A549 (cell line): Measurements from ENCODE around the gene SEMA4D. TPM values are rescaled to one million over a fixed set of nuclear protein-coding genes. Genes with fewer than 3 reads are reported as not detected.

Experiments used
- ATAC-seq, 2 experiments: fragments of 200-7000 bp in 1 of 2; fragments of >200 bp in 1 of 2; cut with Nextera tagmentation in 1 of 2; cut with Tn5 transposase in 1 of 2; 3 replicates each; pipeline versions ENCODE4 v1.8.0 to v1.9.1; 2018 to 2020; ENCODE audit warnings: mild to moderate bottlenecking in 1 of 2, moderate library complexity in 1 of 2
- CTCF ChIA-PET: fragments of 300-600 bp; sonication (Branson Sonifier 250); formaldehyde crosslinking; extraction: SDS; loops from one replicate; lab custom pipeline; 2021; ENCODE audit warnings: antibody characterized with exemption, inconsistent platforms; lab: Yijun Ruan, JAX
- POLR2A ChIA-PET: fragments of 350-600 bp; formaldehyde crosslinking; extraction: SDS; loops from one replicate; lab custom pipeline; 2021; ENCODE audit warnings: antibody characterized with exemption, inconsistent platforms; lab: Yijun Ruan, JAX
- DNase-seq, 2 experiments: peaks; one replicate each; pipeline versions ENCODE4 v3.0.0 to v3.0.0-alpha.2; 2011 to 2016; ENCODE audit warnings: low read depth in 1 of 2, low spot score in 1 of 2
- FAIRE-seq: peaks from 2 replicates; lab custom pipeline; 2011; peaks lifted over from hg19 to GRCh38; lab: Jason Lieb, UNC
- H3K27ac ChIP-seq, 2 experiments: fragments of >200 bp; sonication (Bioruptor Twin); formaldehyde crosslinking; 3 replicates each; pipeline ENCODE4 v1.5.1; 2016 to 2017
- H3K4me1 ChIP-seq: fragments of >200 bp; sonication (Bioruptor Twin); formaldehyde crosslinking; 3 replicates; pipeline ENCODE4 v1.6.1; 2016
- H3K4me2 ChIP-seq: fragments of >200 bp; sonication (Bioruptor Twin); formaldehyde crosslinking; 3 replicates; pipeline ENCODE4 v1.6.1; 2016
- H3K4me3 ChIP-seq: fragments of >200 bp; sonication (Bioruptor Twin); formaldehyde crosslinking; 3 replicates; pipeline ENCODE4 v1.5.1; 2016
- H3K9me3 ChIP-seq: fragments of >200 bp; sonication (Bioruptor Twin); formaldehyde crosslinking; 3 replicates; pipeline ENCODE4 v1.6.1; 2016
- BHLHE40 ChIP-seq: IDR thresholded peaks from 2 replicates; pipeline ENCODE4 v1.6.1; 2012; ENCODE audit warnings: low read depth, low read length, inconsistent platforms
- CBX2 ChIP-seq: fragments of 200-600 bp; sonication (generic); IDR thresholded peaks from 2 replicates; pipeline ENCODE4 v1.6.1; 2016; ENCODE audit warnings: low read depth, mild to moderate bottlenecking, borderline replicate concordance
- CBX8 ChIP-seq: fragments of 200-600 bp; sonication (generic); IDR thresholded peaks from 2 replicates; pipeline ENCODE4 v1.6.1; 2016
- CHD2 ChIP-seq: fragments of 150-350 bp; IDR thresholded peaks from 2 replicates; pipeline ENCODE4 v1.6.1; 2014; ENCODE audit warnings: low read length; ENCODE audit not compliant: partially characterized antibody
- ELK1 ChIP-seq: fragments of 150-350 bp; IDR thresholded peaks from 2 replicates; pipeline ENCODE4 v1.6.1; 2014; ENCODE audit warnings: low read depth, mild to moderate bottlenecking, low read length
- EP300 ChIP-seq, 2 experiments: fragments of >200 bp; sonication (Bioruptor Twin); formaldehyde crosslinking; IDR thresholded peaks; 2 replicates in 1 of 2; 3 replicates in 1 of 2; pipeline ENCODE4 v1.6.1; 2016 to 2017
- ESRRA ChIP-seq: fragments of 150-350 bp; IDR thresholded peaks from 2 replicates; pipeline ENCODE4 v1.6.1; 2014; ENCODE audit warnings: mild to moderate bottlenecking, low read length, borderline replicate concordance
- FOSL2 ChIP-seq, 2 experiments: fragments of 450-650 bp in 1 of 2; fragments of >200 bp in 1 of 2; sonication (Bioruptor Twin) in 1 of 2; formaldehyde crosslinking; IDR thresholded peaks; 2 replicates each; pipeline versions ENCODE4 v1.5.0 to v1.6.1; 2016 to 2020; ENCODE audit warnings: mild to moderate bottlenecking in 1 of 2, moderate library complexity in 1 of 2
- FOXS1 ChIP-seq: fragments of 250-450 bp; sonication (Bioruptor Pico); IDR thresholded peaks from 2 replicates; pipeline ENCODE4 v1.5.0; 2020; ENCODE audit warnings: mild to moderate bottlenecking, moderate library complexity
- HEYL ChIP-seq: fragments of 250-450 bp; sonication (Bioruptor Pico); IDR thresholded peaks from 2 replicates; pipeline ENCODE4 v1.8.0; 2021; ENCODE audit warnings: mild to moderate bottlenecking, moderate library complexity
- HOXB5 ChIP-seq: fragments of 250-450 bp; sonication (Bioruptor Pico); IDR thresholded peaks from 2 replicates; pipeline ENCODE4 v1.5.0; 2020; ENCODE audit warnings: mild to moderate bottlenecking, moderate library complexity
- JUNB ChIP-seq: fragments of >200 bp; sonication (Bioruptor Twin); formaldehyde crosslinking; IDR thresholded peaks from 2 replicates; pipeline ENCODE4 v1.6.1; 2016
- KDM5A ChIP-seq: fragments of 200-600 bp; sonication (generic); IDR thresholded peaks from 2 replicates; pipeline ENCODE4 v1.6.1; 2016; ENCODE audit warnings: antibody characterized with exemption, mild to moderate bottlenecking
- MAFK ChIP-seq: fragments of 450-650 bp; IDR thresholded peaks from 2 replicates; pipeline ENCODE4 v1.6.1; 2014; ENCODE audit not compliant: partially characterized antibody
- NFE2L2 ChIP-seq: fragments of 150-350 bp; conservative IDR thresholded peaks from 2 replicates; pipeline ENCODE4 v1.6.1; 2014; ENCODE audit warnings: low read length
- PBX3 ChIP-seq: IDR thresholded peaks from 2 replicates; pipeline ENCODE4 v1.6.1; 2012
- PHF8 ChIP-seq: fragments of 200-600 bp; sonication (generic); IDR thresholded peaks from 2 replicates; pipeline ENCODE4 v1.6.1; 2016; ENCODE audit warnings: low read depth, mild to moderate bottlenecking, antibody characterized with exemption, moderate library complexity, borderline replicate concordance
- POLR2AphosphoS2 ChIP-seq: conservative IDR thresholded peaks from 2 replicates; pipeline ENCODE4 v1.6.1; 2012; ENCODE audit warnings: low read length, improper control_type of control experiment, inconsistent platforms
- RAD21 ChIP-seq, 2 experiments: fragments of >200 bp in 1 of 2; sonication (Bioruptor Twin) in 1 of 2; formaldehyde crosslinking in 1 of 2; IDR thresholded peaks in 1 of 2; conservative IDR thresholded peaks in 1 of 2; 2 replicates in 1 of 2; 3 replicates in 1 of 2; pipeline ENCODE4 v1.6.1; 2012 to 2018; ENCODE audit warnings: inconsistent platforms in 1 of 2
- RARB ChIP-seq: fragments of 250-450 bp; sonication (Bioruptor Pico); IDR thresholded peaks from 2 replicates; pipeline ENCODE4 v1.8.0; 2021; ENCODE audit warnings: mild to moderate bottlenecking, moderate library complexity
- RCOR1 ChIP-seq: fragments of 150-350 bp; IDR thresholded peaks from 2 replicates; pipeline ENCODE4 v1.6.1; 2014; ENCODE audit warnings: antibody characterized with exemption, low read length, low read depth
- SREBF2 ChIP-seq: fragments of 450-650 bp; IDR thresholded peaks from 2 replicates; pipeline ENCODE4 v1.6.1; 2014; ENCODE audit warnings: mild to moderate bottlenecking, moderate library complexity
- TP53 ChIP-seq: fragments of 250-450 bp; sonication (Bioruptor Pico); IDR thresholded peaks from 2 replicates; pipeline ENCODE4 v1.5.0; 2021; ENCODE audit warnings: mild to moderate bottlenecking, moderate library complexity
- ZFP36 ChIP-seq: fragments of 450-650 bp; IDR thresholded peaks from 2 replicates; pipeline ENCODE4 v1.6.1; 2014; ENCODE audit warnings: borderline replicate concordance; ENCODE audit not compliant: partially characterized antibody
- WGBS: methylation state at CpG from one replicate; pipeline ENCODE4 v1.1.6; 2017; ENCODE audit errors: missing lambda C conversion rate; 5-methylcytosine and 5-hydroxymethylcytosine counted together
- polyA plus RNA-seq, 4 experiments: library from polyadenylated mRNA; depleted of rRNA in 3 of 4; stranded (reverse); fragments of >200 nt; fragmentation: RNase III in 1 of 4; extraction: RNeasy Plus Mini Kit Qiagen cat#74134 plus additional on column Dnase treatment in 1 of 4; gene quantifications; 2 replicates in 3 of 4; 3 replicates in 1 of 4; pipeline ENCODE4 v1.2.3, GENCODE V29; 2011 to 2017

Gene SEMA4D
- polyA plus RNA-seq, 2 of the 4 experiments (the other 2 are of a cell fraction), result 5.3 to 7.2 TPM

GRCh38 chr9:89394412-89394811 is 103.5 kb downstream of the SEMA4D start:
- ChIA-PET POLR2A (no interaction called here), CTCF (no interaction called here)
- DNase-seq, result no peak
- no peak for TF ChIP-seq HEYL (CRISPR knock-in tag)
- no peak for TF ChIP-seq HOXB5 (CRISPR knock-in tag)
- TF ChIP-seq ELK1, result no peak
- no peak for TF ChIP-seq CHD2
- no peak for TF ChIP-seq PHF8
- no peak for TF ChIP-seq KDM5A
- TF ChIP-seq CBX2, result no peak
- no peak for TF ChIP-seq RAD21 (conservative IDR thresholded peaks at IDR 0.05 in 1 of 2, IDR thresholded peaks at IDR 0.05 in 1 of 2)
- TF ChIP-seq JUNB, result no peak
- no peak for TF ChIP-seq TP53 (CRISPR knock-in tag)
- TF ChIP-seq PBX3, result no peak
- TF ChIP-seq NFE2L2, result no peak
- no peak for TF ChIP-seq ESRRA
- no peak for TF ChIP-seq FOSL2 (IDR thresholded peaks at IDR 0.05)
- TF ChIP-seq FOSL2 (CRISPR knock-in tag; IDR thresholded peaks at IDR 0.05), result no peak
- TF ChIP-seq RARB, result no peak
- no peak for TF ChIP-seq EP300 (IDR thresholded peaks at IDR 0.05)
- no peak for TF ChIP-seq RCOR1
- no peak for TF ChIP-seq CBX8
- no peak for TF ChIP-seq POLR2AphosphoS2
- TF ChIP-seq MAFK, result no peak
- Histone ChIP-seq H3K4me1 (no peaks in the 10 kb centered on the region), H3K4me2 (no peak overlapping the region), H3K4me3 (no peak overlapping the region), H3K27ac (no peak overlapping the region), H3K9me3 (no peaks in the 10 kb centered on the region)
- WGBS, result 89% methylated on average over 12 of the region's 12 CpGs
- no peak for FAIRE-seq
- ATAC-seq, result no peak

GRCh38 chr9:89391585-89391984 is 106.3 kb downstream of the SEMA4D start:
- no peak for ATAC-seq
- TF ChIP-seq ZFP36 (no peak), HEYL (CRISPR knock-in tag) (no peak), BHLHE40 (no peak)
- Histone ChIP-seq H3K27ac (no peak overlapping the region), H3K9me3 (no peaks in the 10 kb centered on the region), H3K4me2 (no peak overlapping the region), H3K4me1 (peaks cover 6% of the 10 kb centered on the region; the same call in 1 of the 3 replicates), H3K4me3 (no peak overlapping the region)
- no peak for DNase-seq
- FAIRE-seq, result no peak
- WGBS, result 92% methylated on average over 6 of the region's 6 CpGs
- ChIA-PET CTCF (no interaction called here), POLR2A (no interaction called here)

- Histone ChIP-seq H3K27ac (no peak overlapping the region), H3K4me1 (peaks cover 6% of the 10 kb centered on the region; the same call in 1 of the 3 replicates), H3K9me3 (no peaks in the 10 kb centered on the region), H3K4me2 (no peak overlapping the region), H3K4me3 (no peak overlapping the region)
- TF ChIP-seq SREBF2 (no peak), FOXS1 (no peak)
- ChIA-PET POLR2A (no interaction called here), CTCF (no interaction called here)
- 92% methylated on average over 5 of the region's 5 CpGs for WGBS
- DNase-seq (no peak), FAIRE-seq (no peak), ATAC-seq (no peak)
Observed at GRCh38 chr9:89390578-89391116, 107.3 kb downstream of the SEMA4D start.
